ENCODE data around the gene WIPF2. TPM values are rescaled to one million over a fixed set of nuclear protein-coding genes. Genes with fewer than 3 reads are reported as not detected.

The WIPF2 gene
- total RNA-seq, 1 donor = 4.6 TPM

DNA sequence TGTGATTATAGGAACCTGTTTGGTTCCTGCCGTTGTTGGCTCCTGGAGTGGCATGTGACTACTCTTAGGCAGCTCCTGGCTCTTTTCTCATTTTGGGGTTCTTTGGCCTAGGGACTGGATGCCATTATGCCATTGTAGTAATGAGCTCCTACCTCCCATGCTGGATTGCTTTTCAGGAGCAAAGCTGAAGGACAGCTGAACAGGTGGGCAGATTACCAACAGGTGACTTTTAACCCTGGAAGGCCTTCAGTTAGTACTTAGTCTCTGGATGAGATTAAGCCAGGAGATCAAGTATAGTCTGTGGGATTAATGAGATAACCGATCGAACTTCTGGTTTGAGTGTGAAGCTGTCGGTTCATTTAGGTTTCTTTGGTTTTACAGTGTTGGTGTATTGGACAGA is 25.2 kb downstream of the WIPF2 start:
- DNase-seq (ENCODE audit: low read depth in 2 of 3, low spot score in 2 of 3) = no peak

DNA sequence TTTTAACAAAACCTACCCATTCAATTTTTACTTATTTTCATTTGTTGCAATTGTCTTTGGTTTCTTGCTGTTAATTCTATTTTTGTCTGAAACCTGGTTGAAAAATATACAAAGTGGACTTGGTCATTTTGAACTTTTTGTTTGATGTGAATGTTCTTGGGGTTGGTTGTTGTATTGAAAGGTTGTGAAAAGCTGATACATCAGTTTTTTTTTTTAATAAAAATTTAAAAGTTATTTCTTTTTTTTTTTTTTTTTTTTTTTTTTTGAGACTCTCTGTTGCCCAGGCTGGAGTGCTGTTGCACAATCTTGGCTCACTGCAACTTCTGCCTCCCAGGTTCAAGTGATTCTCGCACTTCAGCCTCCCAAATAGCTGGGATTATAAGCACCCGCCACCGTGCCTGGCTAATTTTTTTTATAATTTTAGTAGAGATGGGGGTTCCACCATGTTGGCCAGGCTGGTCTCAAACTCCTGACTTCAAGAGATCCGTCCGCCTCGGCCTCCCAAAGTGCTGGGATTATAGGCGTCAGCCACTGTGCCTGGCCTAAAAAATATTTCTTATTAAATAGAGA is 28.9 kb downstream of the WIPF2 start:
- no peak for DNase-seq (ENCODE audit: low read depth in 2 of 3, low spot score in 2 of 3)

DNA sequence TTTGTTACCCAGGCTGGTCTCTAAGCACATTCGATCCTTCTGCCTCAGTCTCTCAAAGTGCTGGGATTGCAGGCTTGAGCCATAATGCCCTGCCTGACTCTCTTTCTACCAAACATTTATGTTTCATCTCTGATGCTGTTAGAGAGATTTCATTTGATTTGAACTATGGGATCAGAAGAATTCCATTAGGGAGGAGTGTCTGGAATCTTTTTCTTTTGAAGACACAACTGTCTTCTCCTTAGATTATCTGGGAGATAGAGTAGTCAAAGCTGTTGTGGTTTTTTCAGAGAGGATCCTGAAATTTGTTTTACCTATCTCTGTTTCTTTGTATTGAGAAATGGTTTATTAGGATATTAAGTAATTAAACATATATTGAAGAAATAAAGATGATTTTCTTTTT is 29.4 kb downstream of the WIPF2 start:
- no peak for DNase-seq (ENCODE audit: low read depth in 2 of 3, low spot score in 2 of 3)

DNA sequence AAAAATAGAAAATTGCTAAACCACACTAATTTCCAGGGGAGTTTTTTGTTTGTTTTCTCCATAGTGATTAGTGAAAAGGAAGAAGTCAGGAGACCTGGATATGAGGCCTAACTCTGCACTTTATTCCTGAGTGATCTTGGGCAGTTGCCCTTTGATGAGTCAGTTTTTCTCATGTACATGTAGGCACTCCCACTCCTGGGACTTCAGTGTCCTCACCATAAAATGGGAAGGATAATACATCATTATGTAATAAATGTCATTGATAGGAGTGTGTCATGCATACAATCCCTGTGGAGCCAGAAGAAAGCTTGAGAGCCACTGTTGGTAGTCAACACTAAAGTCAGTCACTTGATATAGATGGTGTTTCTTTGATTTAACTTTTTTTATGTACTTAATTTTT is 32.5 kb downstream of the WIPF2 start:
- no peak for DNase-seq (ENCODE audit: low read depth in 2 of 3, low spot score in 2 of 3)

DNA sequence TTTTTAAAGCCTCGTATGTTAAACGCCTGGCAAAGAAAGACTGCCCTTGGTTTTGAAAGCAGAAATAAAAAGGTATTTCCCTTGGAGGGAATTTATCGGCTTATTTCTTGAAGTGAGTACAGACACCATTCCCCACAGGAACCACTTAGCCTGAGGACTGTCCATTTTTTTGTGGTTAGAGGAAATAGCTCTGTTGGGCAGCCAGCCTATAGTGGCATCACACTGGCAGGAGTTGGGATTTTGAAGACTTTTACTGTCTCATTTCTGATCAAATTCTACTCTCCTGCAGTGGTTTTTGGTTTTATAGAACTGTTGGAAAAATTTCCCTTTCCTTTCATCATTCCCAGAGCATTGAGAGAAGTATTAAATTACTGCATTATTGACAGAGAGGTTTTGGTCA is 34.5 kb downstream of the WIPF2 start:
- no peak for DNase-seq (ENCODE audit: low read depth in 2 of 3, low spot score in 2 of 3)

DNA sequence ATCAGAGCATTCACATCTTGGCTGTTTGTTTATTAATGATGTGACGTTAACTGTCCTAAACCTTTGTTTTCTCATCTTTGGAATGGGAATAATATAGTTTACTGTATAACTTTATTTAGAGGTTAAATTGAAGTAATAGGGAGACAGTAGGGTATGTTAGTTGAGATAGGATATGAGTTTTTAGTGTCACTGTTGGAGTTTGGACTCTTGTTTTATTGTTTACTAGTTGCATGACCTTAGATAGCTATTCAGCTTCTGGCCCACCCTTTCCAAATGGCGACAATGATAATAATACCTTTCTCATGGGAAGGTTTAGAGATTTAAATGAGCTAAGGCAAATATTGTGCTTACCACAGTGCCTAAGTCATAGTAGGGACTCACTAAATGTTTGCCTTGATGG is 40.4 kb downstream of the WIPF2 start:
- DNase-seq (ENCODE audit: low read depth in 2 of 3, low spot score in 2 of 3) = no peak

- no peak for DNase-seq (ENCODE audit: low read depth in 2 of 3, low spot score in 2 of 3)
Observed at GRCh38 chr17:40260528-40260927, 41.4 kb downstream of the WIPF2 start.

GRCh38 chr17:40264458-40265185 is 45.5 kb downstream of the WIPF2 start:
- DNase-seq (ENCODE audit: low read depth in 2 of 3, low spot score in 2 of 3) = no peak

GRCh38 chr17:40265337-40265736 is 46.2 kb downstream of the WIPF2 start:
- no peak for DNase-seq (ENCODE audit: low read depth in 2 of 3, low spot score in 2 of 3)

DNA sequence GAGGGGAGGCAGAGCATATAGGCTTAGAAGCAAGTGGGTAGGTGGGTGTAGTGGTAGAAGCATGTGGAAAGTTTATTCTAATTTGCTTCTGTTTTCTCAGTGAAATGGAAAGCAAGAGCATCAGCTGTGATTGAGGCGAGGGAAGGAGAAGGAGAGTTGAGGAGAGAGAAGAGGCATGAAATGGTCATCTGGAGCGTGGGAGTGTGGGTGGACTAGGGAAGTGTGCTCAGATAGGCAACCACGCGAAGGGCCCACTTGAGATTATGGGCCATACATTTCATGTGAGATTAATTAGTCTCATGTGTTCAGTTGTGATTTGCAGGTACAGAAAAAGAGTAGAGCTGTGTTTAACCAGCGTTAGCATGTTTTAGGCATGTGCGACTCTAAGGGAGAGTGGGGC is 47.8 kb downstream of the WIPF2 start:
- no peak for DNase-seq (ENCODE audit: low read depth in 2 of 3, low spot score in 2 of 3)

- DNase-seq (ENCODE audit: low read depth in 2 of 3, low spot score in 2 of 3) = no peak
Observed at GRCh38 chr17:40268141-40268712, 49.1 kb downstream of the WIPF2 start.

- no peak for DNase-seq (ENCODE audit: low read depth in 2 of 3, low spot score in 2 of 3)
Observed at GRCh38 chr17:40278414-40278813, 59.3 kb downstream of the WIPF2 start.

- no peak for DNase-seq (ENCODE audit: low read depth in 2 of 3, low spot score in 2 of 3)
Observed at GRCh38 chr17:40279402-40279801, 60.3 kb downstream of the WIPF2 start.

DNA sequence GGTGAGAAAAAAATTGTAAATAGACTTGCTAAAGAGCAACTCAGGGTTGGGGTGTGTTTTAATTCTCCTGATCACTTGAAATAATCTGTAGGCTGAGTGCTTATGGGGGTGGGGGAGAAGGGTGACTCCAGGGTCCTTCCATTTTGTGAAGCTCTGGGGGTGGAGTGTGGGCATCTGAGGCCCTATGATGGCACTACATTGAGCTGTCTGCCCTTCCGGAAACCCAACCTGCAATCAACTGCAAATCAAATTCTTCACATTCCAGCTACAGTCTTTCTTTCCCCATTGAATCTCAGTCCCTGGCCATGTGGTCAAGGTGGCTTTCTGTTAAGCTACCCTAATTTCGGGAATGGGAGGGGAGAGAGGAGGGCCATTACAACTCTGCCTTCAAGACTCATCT is 62.6 kb downstream of the WIPF2 start:
- no peak for DNase-seq (ENCODE audit: low read depth in 2 of 3, low spot score in 2 of 3)

- no peak for DNase-seq (ENCODE audit: low read depth in 2 of 3, low spot score in 2 of 3)
Observed at GRCh38 chr17:40283662-40284061, 64.6 kb downstream of the WIPF2 start.

DNA sequence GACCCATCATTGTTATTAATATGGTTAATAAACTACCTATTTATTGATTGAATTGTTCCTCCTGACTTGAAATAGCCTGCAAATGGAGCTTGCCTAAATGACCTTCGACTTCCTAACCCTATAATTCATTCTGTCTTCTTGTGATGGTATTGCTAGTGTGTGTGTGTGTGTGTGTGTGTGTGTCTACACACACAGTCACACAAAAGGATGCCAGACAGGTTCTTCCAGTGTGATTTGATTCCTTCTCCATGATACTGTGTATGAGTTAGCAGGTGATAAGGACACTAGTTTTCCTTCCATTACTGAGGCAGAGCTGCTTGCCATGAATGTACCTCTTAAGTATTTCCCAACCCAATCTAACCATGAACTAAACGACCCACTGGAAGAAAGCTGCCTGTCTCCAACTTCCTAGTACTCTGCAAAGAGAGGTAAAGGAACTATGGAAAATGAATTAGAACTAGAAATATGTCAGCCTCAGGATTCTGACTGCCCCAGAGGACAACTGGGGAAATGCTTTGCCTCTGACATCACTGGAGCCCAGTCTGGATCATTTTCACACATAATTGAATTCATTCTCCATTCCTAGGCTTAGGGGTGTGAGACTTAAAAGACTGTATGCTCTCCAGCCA is 65.1 kb downstream of the WIPF2 start:
- no peak for DNase-seq (ENCODE audit: low read depth in 2 of 3, low spot score in 2 of 3)

GRCh38 chr17:40286473-40286872 is 67.4 kb downstream of the WIPF2 start:
- no peak for DNase-seq (ENCODE audit: low read depth in 2 of 3, low spot score in 2 of 3)

- no peak for DNase-seq (ENCODE audit: low read depth in 2 of 3, low spot score in 2 of 3)
Observed at GRCh38 chr17:40287159-40287493, 68.0 kb downstream of the WIPF2 start.

DNA sequence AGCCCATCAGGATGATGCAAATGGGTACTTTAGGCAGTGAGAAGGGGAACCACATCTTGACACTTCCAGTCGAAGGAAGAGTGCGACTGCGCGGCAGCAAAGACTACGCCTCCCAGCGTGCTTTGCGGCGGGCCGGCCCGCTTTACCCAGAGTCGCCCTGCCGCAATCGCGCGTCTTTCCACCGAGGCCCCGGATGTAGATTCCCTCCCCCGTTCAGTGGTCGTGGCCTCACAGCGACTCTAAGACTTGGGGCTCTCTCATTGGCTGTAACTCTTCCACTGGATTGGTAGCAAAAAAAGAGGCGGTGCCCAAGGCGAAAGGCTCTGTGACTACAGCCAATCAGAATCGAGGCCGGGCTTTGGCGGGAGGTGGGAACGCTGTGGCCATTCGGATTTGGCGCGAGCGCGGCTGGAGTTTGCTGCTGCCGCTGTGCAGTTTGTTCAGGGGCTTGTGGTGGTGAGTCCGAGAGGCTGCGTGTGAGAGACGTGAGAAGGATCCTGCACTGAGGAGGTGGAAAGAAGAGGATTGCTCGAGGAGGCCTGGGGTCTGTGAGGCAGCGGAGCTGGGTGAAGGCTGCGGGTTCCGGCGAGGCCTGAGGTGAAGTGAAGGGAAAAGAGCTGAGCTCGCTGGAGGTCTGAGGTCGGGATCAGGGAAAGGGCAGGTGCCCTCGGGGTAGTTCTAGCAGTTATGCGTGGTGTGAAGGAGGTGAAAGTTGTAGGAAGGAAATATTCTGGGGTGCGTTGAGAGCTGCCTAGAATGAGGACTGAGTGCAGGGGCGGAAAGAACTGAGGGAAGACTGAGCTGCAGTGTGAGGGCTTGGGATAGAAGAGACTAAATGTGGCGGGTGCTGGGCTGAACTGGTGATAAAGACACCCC is 68.6 kb downstream of the WIPF2 start, which contains the start of gene CDC6:
TSS of gene CDC6 (plus strand) at position 386 of the 876 bp plus-strand sequence. CDS start 1,542 bp downstream, outside the sequence.
- DNase-seq (ENCODE audit: low read depth in 2 of 3, low spot score in 2 of 3) = peak; percentile 93 to 100 (median 99)

GRCh38 chr17:40290629-40291280 is 71.7 kb downstream of the WIPF2 start:
- DNase-seq (ENCODE audit: low read depth in 2 of 3, low spot score in 2 of 3) = peak in 2 of 3 donors; percentile 68 to 83
